HG02610 (cell line): ENCODE results near the gene MRTO4.
"Not testable (repeated sequence)": the region's sequence is repeated elsewhere in the genome, so short reads cannot be mapped to it uniquely, and the experiment has no call there.

Source experiments
- ATAC-seq: cut with Tn5 transposase; IDR thresholded peaks from one replicate; pipeline ENCODE4 v1.9.1; 2021; ENCODE audit warnings: mild to moderate bottlenecking, moderate library complexity; ENCODE audit not compliant: unreplicated experiment

Gene MRTO4

DNA sequence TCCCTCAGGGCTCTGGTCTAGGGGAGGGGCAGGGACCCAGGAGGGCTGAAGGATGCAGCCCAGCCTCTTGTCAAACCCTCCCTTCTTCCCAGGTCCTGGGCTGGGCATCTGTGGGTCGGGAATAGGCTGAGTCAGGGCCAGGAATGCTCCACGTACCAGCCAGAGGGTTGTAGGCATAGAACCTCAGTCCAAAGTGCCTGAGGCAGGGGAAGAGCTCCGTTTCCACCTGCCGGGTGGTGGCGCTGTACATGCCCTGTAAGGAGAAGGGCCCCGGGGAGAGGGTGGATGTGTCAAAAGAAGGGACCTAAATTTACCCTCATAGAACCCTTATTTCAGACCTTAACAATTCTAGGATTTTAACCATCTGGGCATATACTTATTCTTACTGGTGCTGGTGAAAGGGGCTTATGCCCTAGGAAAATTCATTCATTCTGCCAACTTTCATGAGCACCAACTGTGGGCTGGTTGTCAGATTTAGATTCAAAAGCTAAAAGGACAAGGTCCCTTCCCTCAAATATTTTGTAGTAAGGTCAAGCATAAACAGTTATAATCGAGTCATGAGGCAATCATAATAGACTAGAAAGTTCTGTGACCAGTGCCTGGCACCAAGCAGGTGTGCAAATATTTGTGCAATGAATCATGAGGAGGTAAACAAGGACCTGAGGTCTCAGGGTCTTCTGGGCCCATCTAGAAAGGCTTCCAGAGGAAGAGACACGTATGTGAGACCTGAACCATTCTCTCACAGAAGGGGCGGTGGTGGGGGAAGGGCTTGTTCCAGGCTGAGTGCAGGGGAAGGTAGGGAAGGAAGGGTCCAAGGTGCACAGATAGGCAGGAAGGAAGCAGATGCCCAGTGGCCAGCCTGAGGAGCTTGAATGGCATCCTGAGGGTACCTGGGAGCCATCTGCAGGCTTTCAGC, 18.1 kb downstream of the MRTO4 start:
- ATAC-seq, result not testable (repeated sequence)

DNA sequence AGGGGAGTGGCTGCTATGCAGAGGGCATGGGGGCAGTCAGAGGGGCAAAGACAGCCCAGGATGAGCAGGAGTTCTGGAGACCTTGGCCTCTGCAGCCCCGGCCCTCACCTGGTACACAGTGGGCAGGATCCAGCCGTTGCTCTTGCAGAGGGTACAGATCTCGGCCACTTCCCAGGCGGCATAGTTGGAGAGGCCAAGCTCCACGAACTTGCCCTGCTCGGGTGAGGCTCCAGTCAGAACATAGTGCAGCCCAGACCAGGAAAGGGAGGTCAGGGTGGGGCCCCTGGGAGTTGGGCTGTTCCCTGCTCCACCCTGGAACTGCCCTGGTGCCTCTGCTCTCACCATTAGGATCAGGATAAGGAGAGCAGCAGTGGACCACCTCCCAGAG, 18.7 kb downstream of the MRTO4 start:
- not testable (repeated sequence) for ATAC-seq

- ATAC-seq, result no peak
These were observed 20.5 kb downstream of the MRTO4 start for GRCh38 chr1:19272064-19272463.

GRCh38 chr1:19273106-19273843, 21.7 kb downstream of the MRTO4 start:
- ATAC-seq, result no peak

- ATAC-seq, result not testable (repeated sequence)
These were observed 22.4 kb downstream of the MRTO4 start for GRCh38 chr1:19273844-19274531.

DNA sequence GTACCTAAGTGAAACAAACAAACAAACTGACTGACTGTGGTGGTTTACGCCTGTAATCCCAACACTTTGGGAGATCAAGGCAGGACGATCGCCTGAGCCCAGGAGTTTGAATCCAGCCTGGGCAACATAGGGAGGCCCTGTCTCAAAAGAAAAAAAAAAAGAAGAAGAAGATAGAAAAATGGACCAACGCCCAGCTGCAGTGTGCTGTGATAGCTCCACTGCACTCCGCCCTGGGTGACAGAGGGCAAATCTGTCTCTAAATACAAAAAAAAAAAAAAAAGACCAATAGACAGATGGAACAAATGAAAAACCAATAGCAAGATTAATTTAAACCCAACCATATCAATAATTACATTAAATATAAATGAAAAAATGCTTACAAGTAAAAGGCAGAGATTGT, 23.0 kb downstream of the MRTO4 start:
- ATAC-seq, result no peak

- ATAC-seq, result no peak
These were observed 32.3 kb downstream of the MRTO4 start for GRCh38 chr1:19283891-19284290.

DNA sequence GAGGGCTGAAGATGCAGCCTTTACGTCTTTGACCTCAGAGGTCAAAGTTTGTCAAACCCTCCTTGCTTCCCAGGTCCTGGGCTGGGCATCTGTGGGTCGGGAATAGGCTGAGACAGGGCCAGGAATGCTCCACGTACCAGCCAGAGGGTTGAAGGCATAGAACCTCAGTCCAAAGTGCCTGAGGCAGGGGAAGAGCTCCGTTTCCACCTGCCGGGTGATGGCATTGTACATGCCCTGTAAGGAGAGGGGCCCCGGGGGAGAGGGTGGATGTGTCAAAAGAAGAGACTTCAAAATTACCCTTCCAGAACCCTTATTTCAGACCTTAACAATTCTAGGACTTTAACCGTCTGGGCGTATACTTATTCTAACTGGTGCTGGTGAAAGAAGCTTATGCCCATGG, 33.3 kb downstream of the MRTO4 start:
- no peak for ATAC-seq

- ATAC-seq, result not testable (repeated sequence)
These were observed 33.8 kb downstream of the MRTO4 start for GRCh38 chr1:19285366-19285765.

- ATAC-seq, result not testable (repeated sequence)
These were observed 34.2 kb downstream of the MRTO4 start for GRCh38 chr1:19285807-19286206.

- no peak for ATAC-seq
These were observed 36.0 kb downstream of the MRTO4 start for GRCh38 chr1:19287436-19288185.

DNA sequence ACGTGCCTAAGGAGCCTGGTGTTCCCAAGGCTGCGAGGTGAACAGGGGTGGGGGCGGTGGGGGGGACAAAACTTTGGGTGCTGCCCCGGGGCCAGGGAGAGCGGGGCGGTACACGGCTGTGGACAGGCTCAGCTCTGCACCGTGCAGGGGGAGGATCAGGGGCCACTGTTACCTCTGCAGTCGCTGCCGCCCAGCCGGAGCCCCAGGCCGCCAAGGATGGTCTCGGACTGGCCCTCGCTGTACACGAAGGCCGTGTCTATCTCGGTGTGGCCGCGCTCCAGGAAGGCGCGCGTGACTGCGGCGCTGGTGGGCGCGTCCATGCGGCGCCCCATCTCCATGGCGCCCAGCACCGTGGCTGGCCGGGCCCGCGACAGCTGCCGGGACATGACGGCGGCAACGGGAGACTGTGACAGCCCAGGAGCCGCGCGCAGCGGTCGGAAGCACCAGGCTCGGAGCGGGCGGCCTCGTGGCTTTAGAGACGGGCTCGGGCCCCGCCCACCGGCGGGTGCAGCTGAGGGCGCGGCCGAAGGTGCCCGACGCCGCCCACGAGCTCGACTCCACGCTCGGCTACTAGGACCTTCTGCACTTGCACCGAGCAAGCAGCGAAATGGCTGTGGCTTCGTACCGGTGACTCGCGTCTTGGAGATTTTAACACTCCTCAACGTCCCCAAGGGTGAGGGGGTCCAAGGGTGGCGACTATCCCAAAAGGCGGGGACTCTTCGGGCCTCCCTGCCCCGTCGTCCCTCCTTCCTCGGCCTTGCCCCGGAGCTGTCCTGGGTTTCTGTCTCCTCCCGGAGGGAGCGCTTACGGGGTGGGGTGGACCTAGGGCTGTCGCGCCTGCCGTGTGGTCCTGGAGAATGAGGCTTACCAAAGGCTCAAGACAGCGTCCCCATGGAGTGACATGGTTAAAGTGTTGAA, 37.0 kb downstream of the MRTO4 start, which contains the start of gene AKR7A3:
AKR7A3 (minus strand) TSS at position 447 of the 918 bp plus-strand sequence; CDS start at position 386, 61 bp downstream.
- ATAC-seq, result not testable (repeated sequence)

- ATAC-seq, result no peak
These were observed 37.6 kb downstream of the MRTO4 start for GRCh38 chr1:19289244-19289643.

- no peak for ATAC-seq
These were observed 43.0 kb downstream of the MRTO4 start for GRCh38 chr1:19294638-19295037.

DNA sequence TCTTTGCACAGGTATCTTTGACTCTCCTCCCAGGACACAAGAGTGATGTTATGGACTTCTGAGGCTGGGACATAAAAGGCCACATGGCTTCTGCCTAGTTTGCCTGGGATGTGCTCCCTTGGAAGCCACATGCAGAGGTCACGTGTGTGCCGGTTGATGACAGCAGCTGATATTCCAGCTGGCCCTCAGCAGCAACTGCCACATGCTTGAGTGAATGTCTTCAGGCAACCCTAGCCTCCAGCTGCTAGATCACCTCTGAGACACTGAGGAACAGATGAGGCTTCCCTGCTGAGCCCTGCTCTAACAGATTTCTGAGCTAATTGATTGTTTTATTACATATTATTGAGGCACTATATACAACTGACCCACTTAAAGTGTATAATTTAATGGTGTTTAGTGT, 48.6 kb downstream of the MRTO4 start:
- ATAC-seq, result no peak

DNA sequence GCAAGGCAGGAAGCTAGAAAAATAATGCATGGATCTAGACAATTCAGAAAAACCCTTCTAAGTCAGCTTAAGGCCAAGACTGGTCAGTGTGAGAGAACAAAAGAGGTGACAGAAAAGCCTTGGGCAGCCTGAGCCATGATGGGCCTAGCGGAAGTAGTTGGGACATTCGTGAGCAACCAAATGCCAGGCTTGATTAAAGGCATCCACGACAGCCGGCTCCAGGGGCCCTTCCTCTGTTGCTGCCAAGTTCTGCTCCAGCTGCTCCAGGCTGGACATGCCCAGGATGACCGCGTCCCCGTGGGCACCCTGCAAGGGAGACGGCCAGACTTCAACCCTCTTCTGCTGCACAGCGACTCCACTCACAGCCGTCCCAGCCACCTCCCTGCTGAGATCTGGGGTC, 52.5 kb downstream of the MRTO4 start:
- ATAC-seq, result not testable (repeated sequence)

DNA sequence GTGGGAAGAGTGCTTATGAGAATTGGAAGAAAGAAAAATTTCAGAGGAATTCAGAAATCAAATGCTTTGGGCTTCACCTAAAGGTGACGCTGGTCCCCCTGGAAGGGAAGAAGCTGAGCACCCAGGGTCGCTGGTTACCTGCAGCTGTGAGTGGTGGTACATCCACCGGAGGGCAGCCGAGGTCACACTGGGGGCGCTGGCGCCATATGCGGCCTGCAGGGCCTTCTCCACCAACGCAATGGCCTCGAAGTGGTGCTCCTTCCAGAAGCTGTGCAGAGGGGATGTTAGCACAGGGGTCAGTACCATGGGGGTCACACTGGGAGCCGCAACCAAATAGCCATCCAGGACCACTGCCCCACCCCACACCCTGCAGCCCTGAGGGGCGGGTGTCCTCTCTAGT, 54.3 kb downstream of the MRTO4 start:
- no peak for ATAC-seq

DNA sequence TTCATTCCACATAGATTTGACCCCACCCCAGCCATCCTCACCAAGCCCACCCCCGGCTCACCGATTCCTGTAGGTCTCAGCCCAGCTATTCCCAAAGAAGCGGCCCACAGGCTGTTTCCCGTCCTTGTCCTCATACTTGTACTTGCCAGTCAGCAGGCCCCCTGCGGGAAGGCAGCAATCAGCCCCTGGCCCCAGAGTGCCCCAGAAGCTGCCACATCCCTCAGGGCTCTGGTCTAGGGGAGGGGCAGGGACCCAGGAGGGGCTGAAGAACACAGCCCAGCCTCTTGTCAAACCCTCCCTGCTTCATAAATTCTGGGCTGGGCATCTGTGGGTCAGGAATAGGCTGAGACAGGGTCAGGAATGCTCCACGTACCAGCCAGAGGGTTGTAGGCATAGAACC, 55.3 kb downstream of the MRTO4 start:
- ATAC-seq, result no peak

DNA sequence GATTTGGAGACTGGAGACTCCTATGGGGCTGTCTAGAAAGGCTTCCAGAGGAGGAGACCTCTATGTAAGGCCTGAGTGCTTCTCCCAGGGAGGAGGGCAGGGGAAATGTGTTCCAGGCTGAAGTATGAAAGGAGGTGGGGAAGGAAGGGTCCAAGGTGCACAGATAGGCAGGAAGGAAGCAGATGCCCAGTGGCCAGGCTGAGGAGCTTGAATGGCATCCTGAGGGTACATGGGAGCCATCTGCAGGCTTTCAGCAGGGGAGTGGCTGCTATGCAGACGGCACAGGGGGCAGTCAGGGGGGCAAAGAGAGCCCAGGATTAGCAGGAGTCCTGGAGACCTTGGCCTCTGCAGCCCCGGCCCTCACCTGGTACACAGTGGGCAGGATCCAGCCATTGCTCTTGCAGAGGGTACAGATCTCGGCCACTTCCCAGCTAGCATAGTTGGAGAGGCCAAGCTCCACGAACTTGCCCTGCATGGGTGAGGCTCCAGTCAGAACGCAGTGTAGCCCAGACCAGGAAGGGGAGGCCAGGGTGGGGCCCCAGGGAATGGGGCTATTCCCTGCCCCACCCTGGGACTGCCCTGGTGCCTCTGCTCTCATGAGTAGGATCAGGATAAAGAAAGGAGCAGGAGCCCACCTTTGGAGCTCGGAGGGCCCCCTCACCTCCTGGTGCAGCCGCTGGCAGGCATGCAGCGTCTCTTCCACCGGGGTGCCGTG, 56.3 kb downstream of the MRTO4 start:
- no peak for ATAC-seq
